ENCODE results near the gene RFTN1.

RFTN1 gene

GRCh38 chr3:16513141-16514020 lies at the start of gene RFTN1:
TSS of gene RFTN1 (minus strand) at chr3:16513699. CDS start at chr3:16493869, 19,830 bp downstream.
- DNase-seq (ENCODE audit: low spot score), result no peak

GRCh38 chr3:16559653-16560365 lies 46.3 kb upstream of the RFTN1 start:
- no peak for DNase-seq (ENCODE audit: low spot score)

- no peak for DNase-seq (ENCODE audit: low spot score)
Observed at GRCh38 chr3:16554126-16554525, 40.6 kb upstream of the RFTN1 start.

- DNase-seq (ENCODE audit: low spot score), result no peak
Observed at GRCh38 chr3:16552757-16553156, 39.3 kb upstream of the RFTN1 start.

GRCh38 chr3:16551342-16551976 lies 38.0 kb upstream of the RFTN1 start:
- no peak for DNase-seq (ENCODE audit: low spot score)

GRCh38 chr3:16550676-16551341 lies 37.3 kb upstream of the RFTN1 start:
- DNase-seq (ENCODE audit: low spot score), result peak; percentile 86

GRCh38 chr3:16550305-16550675 lies 36.8 kb upstream of the RFTN1 start:
- DNase-seq (ENCODE audit: low spot score), result no peak

GRCh38 chr3:16548721-16549120 lies 35.2 kb upstream of the RFTN1 start:
- peak; percentile 20 for DNase-seq (ENCODE audit: low spot score)

GRCh38 chr3:16547561-16548357 lies 34.3 kb upstream of the RFTN1 start:
- DNase-seq (ENCODE audit: low spot score), result no peak

- no peak for DNase-seq (ENCODE audit: low spot score)
Observed at GRCh38 chr3:16546186-16547010, 32.9 kb upstream of the RFTN1 start.

GRCh38 chr3:16545413-16546185 lies 32.1 kb upstream of the RFTN1 start:
- no peak for DNase-seq (ENCODE audit: low spot score)

- DNase-seq (ENCODE audit: low spot score), result no peak
Observed at GRCh38 chr3:16543242-16543864, 29.9 kb upstream of the RFTN1 start.

GRCh38 chr3:16538507-16538906 lies 25.0 kb upstream of the RFTN1 start:
- DNase-seq (ENCODE audit: low spot score), result no peak

- no peak for DNase-seq (ENCODE audit: low spot score)
Observed at GRCh38 chr3:16536996-16537395, 23.5 kb upstream of the RFTN1 start.

GRCh38 chr3:16536344-16536663 lies 22.8 kb upstream of the RFTN1 start:
- DNase-seq (ENCODE audit: low spot score), result no peak

GRCh38 chr3:16534640-16535262 lies 21.3 kb upstream of the RFTN1 start:
- DNase-seq (ENCODE audit: low spot score), result no peak

GRCh38 chr3:16533928-16534574 lies 20.6 kb upstream of the RFTN1 start:
- no peak for DNase-seq (ENCODE audit: low spot score)

GRCh38 chr3:16529264-16529663 lies 15.8 kb upstream of the RFTN1 start:
- no peak for DNase-seq (ENCODE audit: low spot score)

Measured in RKO (cell line).